ENCODE results near the gene PUDP. TPM values are rescaled to one million over a fixed set of nuclear protein-coding genes. Genes with fewer than 3 reads are reported as not detected.

The PUDP gene
- total RNA-seq, 4 donors from 2014 or later: 10.4 to 16.6 (median 11.5) TPM

- TF ChIP-seq POLR2A (IDR thresholded peaks at IDR 0.05): no peak
- TF ChIP-seq, protein P1, sequence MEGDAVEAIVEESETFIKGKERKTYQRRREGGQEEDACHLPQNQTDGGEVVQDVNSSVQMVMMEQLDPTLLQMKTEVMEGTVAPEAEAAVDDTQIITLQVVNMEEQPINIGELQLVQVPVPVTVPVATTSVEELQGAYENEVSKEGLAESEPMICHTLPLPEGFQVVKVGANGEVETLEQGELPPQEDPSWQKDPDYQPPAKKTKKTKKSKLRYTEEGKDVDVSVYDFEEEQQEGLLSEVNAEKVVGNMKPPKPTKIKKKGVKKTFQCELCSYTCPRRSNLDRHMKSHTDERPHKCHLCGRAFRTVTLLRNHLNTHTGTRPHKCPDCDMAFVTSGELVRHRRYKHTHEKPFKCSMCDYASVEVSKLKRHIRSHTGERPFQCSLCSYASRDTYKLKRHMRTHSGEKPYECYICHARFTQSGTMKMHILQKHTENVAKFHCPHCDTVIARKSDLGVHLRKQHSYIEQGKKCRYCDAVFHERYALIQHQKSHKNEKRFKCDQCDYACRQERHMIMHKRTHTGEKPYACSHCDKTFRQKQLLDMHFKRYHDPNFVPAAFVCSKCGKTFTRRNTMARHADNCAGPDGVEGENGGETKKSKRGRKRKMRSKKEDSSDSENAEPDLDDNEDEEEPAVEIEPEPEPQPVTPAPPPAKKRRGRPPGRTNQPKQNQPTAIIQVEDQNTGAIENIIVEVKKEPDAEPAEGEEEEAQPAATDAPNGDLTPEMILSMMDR (IDR thresholded peaks at IDR 0.05): no peak
- H3K27me3 ChIP-seq: no peaks in the 10 kb centered on the region
- intact Hi-C loops (cut with DNase I): no loop called here
- 84 to 89% methylated on average over 5 to 12 of the region's 12 CpGs for WGBS, 2 donors
- H3K36me3 ChIP-seq: peaks cover 0 to 14% (median 0%) of the 10 kb centered on the region in 3 donors
- no peak overlapping the region for H3K4me3 ChIP-seq
- H3K9me3 ChIP-seq: no peaks in the 10 kb centered on the region
- no peak overlapping the region for H3K27ac ChIP-seq
- H3K4me1 ChIP-seq: peaks cover 0 to 6% (median 0%) of the 10 kb centered on the region in 3 donors
- DNase-seq: no peak
Measured at GRCh38 chrX:7059214-7059838, 88.6 kb downstream of the PUDP start.

- Histone ChIP-seq H3K9me3 (no peaks in the 10 kb centered on the region), H3K4me1 (peaks cover 0 to 6% (median 0%) of the 10 kb centered on the region in 3 donors), H3K27ac (peak overlapping the region in 3 of 4 donors; percentile 14 to 55 (median 46)), H3K4me3 (no peak overlapping the region), H3K36me3 (peaks cover 0 to 16% (median 0%) of the 10 kb centered on the region in 3 donors), H3K27me3 (no peaks in the 10 kb centered on the region)
- intact Hi-C loops (cut with DNase I): no loop called here
- DNase-seq: no peak
- no peak for TF ChIP-seq POLR2A (IDR thresholded peaks at IDR 0.05)
- TF ChIP-seq, protein P1 (IDR thresholded peaks at IDR 0.05): no peak
- 59 to 71% methylated on average over 8 to 10 of the region's 10 CpGs for WGBS, 2 donors
Measured at GRCh38 chrX:7055386-7056137, 92.4 kb downstream of the PUDP start.

DNA sequence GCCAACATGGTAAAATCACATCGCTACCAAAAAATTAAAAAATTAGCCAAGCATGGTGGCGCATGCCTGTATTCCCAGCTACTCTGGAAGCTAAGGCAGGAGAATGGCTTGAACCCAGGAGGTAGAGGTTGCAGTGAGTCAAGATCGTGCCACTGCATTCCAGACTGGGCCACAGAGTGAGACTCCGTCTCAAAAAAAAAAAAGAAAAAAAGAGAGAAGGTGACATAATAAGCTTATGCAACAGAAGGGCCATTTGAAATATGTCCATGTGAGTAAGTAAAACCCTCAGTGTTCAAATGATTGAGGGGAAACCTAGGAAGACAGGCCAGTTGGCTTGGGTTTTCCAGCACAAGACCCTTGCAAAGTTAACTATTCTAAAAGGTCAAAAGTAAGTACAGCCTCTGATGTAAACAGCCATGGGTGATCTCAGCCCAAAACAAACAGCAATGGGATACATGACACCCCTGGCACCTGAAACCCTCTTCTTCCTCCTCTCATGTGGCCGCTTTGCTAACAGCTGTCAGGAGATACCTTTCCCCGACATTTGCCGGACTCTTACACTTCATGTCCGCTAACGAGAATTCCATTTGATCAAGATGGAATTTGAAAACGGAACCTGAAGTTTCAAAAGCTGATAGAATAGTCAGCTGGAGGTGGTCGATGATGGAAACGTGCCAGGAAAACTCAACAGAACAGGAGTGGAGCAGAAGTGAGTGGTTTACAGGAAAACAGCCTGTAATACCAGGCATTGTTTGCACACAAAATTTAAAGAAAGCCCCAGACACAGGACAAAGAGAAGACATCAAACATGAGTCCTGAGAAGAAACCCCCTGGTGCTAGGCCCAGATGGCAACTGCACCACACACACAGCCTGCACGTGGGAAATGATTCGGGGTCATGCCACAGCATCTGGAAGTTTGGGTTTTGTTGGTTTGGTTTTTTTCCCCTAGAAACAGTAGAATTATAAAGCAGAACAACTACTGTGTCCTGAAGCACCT is 93.4 kb downstream of the PUDP start:
- intact Hi-C loops (cut with DNase I): no loop called here
- Histone ChIP-seq H3K4me3 (no peak overlapping the region), H3K27me3 (no peaks in the 10 kb centered on the region), H3K27ac (peak overlapping the region in 1 of 4 donors; percentile 14), H3K4me1 (peaks cover 0 to 6% (median 0%) of the 10 kb centered on the region in 3 donors), H3K9me3 (no peaks in the 10 kb centered on the region), H3K36me3 (peaks cover 0 to 26% (median 0%) of the 10 kb centered on the region in 3 donors)
- WGBS, 2 donors: 84 to 92% methylated on average over 13 of the region's 14 CpGs
- TF ChIP-seq POLR2A (IDR thresholded peaks at IDR 0.05): no peak
- TF ChIP-seq, protein P1 (IDR thresholded peaks at IDR 0.05): no peak
- no peak for DNase-seq

GRCh38 chrX:7052541-7052940 is 95.4 kb downstream of the PUDP start:
- DNase-seq: no peak
- Histone ChIP-seq H3K9me3 (no peaks in the 10 kb centered on the region), H3K27me3 (no peaks in the 10 kb centered on the region), H3K4me3 (no peak overlapping the region), H3K4me1 (peaks cover 0 to 6% (median 0%) of the 10 kb centered on the region in 3 donors), H3K27ac (no peak overlapping the region), H3K36me3 (peaks cover 0 to 27% (median 0%) of the 10 kb centered on the region in 3 donors)
- WGBS, 2 donors: 92 to 100% methylated on average over 4 of the region's 6 CpGs
- TF ChIP-seq, protein P1 (IDR thresholded peaks at IDR 0.05): no peak
- TF ChIP-seq POLR2A (IDR thresholded peaks at IDR 0.05): no peak
- intact Hi-C loops (cut with DNase I): no loop called here
